ENCODE measurements around the gene ZHX3.

Gene ZHX3

DNA sequence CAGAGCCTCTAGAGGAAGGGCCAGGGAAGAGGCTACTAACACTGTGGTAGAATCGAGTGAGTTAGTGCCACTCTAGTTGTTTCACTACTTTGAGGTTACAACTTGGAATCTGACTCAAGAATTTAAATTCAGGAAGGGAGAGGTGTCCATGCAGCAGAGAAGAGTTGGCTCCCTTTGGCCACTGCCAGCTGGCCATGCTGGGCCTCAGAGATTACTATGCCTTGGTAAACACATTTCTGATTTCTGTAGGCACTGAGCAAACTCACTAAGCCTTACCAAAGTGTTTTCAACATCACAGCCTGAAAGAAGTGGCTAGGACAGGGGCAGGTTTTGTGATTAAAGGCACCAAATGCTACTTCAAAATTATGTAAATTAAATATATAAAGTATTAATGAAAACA, 61.9 kb downstream of the ZHX3 start:
- Histone ChIP-seq H3K4me2 (ENCODE audit: low read depth, low read length, poor library complexity, severe bottlenecking) (no peak overlapping the region), H3K36me3 (ENCODE audit: insufficient read depth, low read length) (no peaks in the 10 kb centered on the region), H3K9me2 (replicated peaks; ENCODE audit: low read depth, low read length) (no peaks in the 10 kb centered on the region), H4K20me1 (ENCODE audit: insufficient read depth, low read length, poor library complexity, severe bottlenecking) (no peaks in the 10 kb centered on the region), H3K9me3 (ENCODE audit: insufficient read depth, low read depth, low read length) (no peaks in the 10 kb centered on the region), H3K4me1 (ENCODE audit: insufficient read depth, low read length, poor library complexity, severe bottlenecking) (peaks cover 14% of the 10 kb centered on the region), H3K4me3 (ENCODE audit: low read length, poor library complexity, severe bottlenecking) (no peak overlapping the region), H3K79me2 (ENCODE audit: insufficient read depth, low read length) (no peaks in the 10 kb centered on the region; the same call in 1 of the 2 replicates), H3K9ac (ENCODE audit: low read depth, low read length, poor library complexity, severe bottlenecking) (no peak overlapping the region), H3F3A (ENCODE audit: low read depth) (no peaks in the 10 kb centered on the region), H2AFZ (ENCODE audit: low read length) (no peak overlapping the region), H3K27me3 (ENCODE audit: insufficient read depth, low read length, poor library complexity, severe bottlenecking) (no peaks in the 10 kb centered on the region)
- no peak for TF ChIP-seq EZH2phosphoT487 (IDR thresholded peaks at IDR 0.05; ENCODE audit: borderline replicate concordance)
- TF ChIP-seq, protein P1, sequence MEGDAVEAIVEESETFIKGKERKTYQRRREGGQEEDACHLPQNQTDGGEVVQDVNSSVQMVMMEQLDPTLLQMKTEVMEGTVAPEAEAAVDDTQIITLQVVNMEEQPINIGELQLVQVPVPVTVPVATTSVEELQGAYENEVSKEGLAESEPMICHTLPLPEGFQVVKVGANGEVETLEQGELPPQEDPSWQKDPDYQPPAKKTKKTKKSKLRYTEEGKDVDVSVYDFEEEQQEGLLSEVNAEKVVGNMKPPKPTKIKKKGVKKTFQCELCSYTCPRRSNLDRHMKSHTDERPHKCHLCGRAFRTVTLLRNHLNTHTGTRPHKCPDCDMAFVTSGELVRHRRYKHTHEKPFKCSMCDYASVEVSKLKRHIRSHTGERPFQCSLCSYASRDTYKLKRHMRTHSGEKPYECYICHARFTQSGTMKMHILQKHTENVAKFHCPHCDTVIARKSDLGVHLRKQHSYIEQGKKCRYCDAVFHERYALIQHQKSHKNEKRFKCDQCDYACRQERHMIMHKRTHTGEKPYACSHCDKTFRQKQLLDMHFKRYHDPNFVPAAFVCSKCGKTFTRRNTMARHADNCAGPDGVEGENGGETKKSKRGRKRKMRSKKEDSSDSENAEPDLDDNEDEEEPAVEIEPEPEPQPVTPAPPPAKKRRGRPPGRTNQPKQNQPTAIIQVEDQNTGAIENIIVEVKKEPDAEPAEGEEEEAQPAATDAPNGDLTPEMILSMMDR (conservative IDR thresholded peaks at IDR 0.05; ENCODE audit: low read length) = no peak

DNA sequence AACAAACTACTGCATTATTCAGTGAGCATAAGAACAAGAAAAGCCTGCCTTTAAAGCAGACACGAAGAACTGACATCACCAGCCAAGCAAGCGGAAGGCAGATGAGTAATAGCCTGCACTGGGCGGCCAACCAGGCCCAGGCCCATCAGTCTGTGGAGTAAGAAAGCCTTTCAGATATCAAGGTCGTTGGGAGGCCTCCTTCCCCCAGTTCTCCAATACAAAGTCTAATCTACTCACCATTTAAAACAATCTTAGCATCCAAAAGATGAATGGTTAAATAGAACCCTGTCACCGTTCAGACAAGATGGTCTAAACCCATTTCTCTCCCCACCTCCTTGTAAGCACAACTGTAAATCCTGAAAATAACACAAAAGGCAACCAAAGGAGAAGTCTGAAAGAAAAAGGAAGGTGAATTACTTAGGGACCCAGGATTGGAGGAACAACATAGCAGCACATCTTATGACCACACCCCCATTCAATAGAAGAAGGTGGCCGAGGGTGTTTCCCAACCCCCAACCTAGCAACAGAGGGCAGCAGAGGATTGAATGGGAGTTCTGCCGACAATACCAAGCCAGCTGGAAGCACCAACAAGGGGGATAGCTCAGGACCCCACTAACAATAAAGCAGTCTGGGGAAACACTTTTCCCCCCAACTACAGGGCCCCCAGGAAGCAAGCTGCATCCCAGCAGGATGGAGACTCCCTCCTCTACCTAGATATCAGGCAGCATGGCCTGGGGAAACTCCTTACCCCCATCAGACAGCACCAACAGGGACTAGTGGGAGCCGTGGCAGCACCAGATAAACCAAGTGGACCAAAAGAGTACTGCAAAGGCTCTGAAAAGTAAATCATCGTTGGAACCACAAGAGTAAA, 67.9 kb downstream of the ZHX3 start:
- Histone ChIP-seq H3F3A (ENCODE audit: low read depth) (no peaks in the 10 kb centered on the region), H3K27me3 (ENCODE audit: insufficient read depth, low read length, poor library complexity, severe bottlenecking) (no peaks in the 10 kb centered on the region), H3K4me3 (ENCODE audit: low read length, poor library complexity, severe bottlenecking) (no peak overlapping the region), H3K9me3 (ENCODE audit: insufficient read depth, low read depth, low read length) (no peaks in the 10 kb centered on the region), H3K4me1 (ENCODE audit: insufficient read depth, low read length, poor library complexity, severe bottlenecking) (peaks cover 64% of the 10 kb centered on the region), H3K9me2 (replicated peaks; ENCODE audit: low read depth, low read length) (no peaks in the 10 kb centered on the region), H4K20me1 (ENCODE audit: insufficient read depth, low read length, poor library complexity, severe bottlenecking) (no peaks in the 10 kb centered on the region), H3K36me3 (ENCODE audit: insufficient read depth, low read length) (no peaks in the 10 kb centered on the region), H3K9ac (ENCODE audit: low read depth, low read length, poor library complexity, severe bottlenecking) (no peak overlapping the region), H3K4me2 (ENCODE audit: low read depth, low read length, poor library complexity, severe bottlenecking) (no peak overlapping the region), H2AFZ (ENCODE audit: low read length) (no peak overlapping the region), H3K79me2 (ENCODE audit: insufficient read depth, low read length) (no peaks in the 10 kb centered on the region; the same call in 1 of the 2 replicates)
- TF ChIP-seq EZH2phosphoT487 (IDR thresholded peaks at IDR 0.05; ENCODE audit: borderline replicate concordance) = no peak
- TF ChIP-seq, protein P1 (conservative IDR thresholded peaks at IDR 0.05; ENCODE audit: low read length) = peak; percentile 53

DNA sequence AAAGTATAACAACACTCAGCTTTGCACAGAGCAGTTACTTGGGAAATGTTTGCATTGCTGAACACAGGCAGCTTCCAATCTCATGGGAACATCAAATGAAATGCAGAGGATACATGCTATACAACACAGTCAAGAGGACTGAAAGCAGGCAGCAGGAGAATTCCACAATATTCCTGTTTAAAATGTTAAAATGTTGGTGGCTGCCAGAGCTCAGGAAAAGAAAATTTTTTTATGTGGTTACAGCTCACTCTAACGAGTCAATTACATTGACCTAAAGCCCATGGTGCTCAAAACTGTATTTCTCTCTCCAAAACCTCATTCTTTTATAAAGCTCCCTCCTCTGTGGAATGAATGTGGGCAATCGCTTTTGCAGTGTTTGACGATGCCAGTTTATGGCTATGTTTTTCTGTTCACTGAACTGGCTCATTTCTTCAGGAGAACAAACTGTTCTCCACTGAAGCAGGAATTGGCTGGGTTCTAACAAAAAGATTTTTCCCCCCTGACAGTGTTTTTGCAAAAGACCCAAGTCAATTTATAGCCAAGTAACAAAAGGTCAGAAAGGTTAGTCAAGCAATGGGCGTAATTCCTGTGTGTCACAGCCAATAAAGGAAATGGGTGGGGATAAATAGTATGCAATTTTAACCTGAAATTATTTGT, 69.0 kb downstream of the ZHX3 start:
- H3K9me3 ChIP-seq (ENCODE audit: insufficient read depth, low read depth, low read length) = no peaks in the 10 kb centered on the region
- no peak overlapping the region for H2AFZ ChIP-seq (ENCODE audit: low read length)
- TF ChIP-seq, protein P1 (conservative IDR thresholded peaks at IDR 0.05; ENCODE audit: low read length) = no peak
- no peak for TF ChIP-seq EZH2phosphoT487 (IDR thresholded peaks at IDR 0.05; ENCODE audit: borderline replicate concordance)
- H3F3A ChIP-seq (ENCODE audit: low read depth) = no peaks in the 10 kb centered on the region
- no peaks in the 10 kb centered on the region; the same call in 1 of the 2 replicates for H3K79me2 ChIP-seq (ENCODE audit: insufficient read depth, low read length)
- no peaks in the 10 kb centered on the region for H3K9me2 ChIP-seq (replicated peaks; ENCODE audit: low read depth, low read length)
- H3K9ac ChIP-seq (ENCODE audit: low read depth, low read length, poor library complexity, severe bottlenecking) = peak overlapping the region; percentile 4
- H3K4me2 ChIP-seq (ENCODE audit: low read depth, low read length, poor library complexity, severe bottlenecking) = no peak overlapping the region
- H4K20me1 ChIP-seq (ENCODE audit: insufficient read depth, low read length, poor library complexity, severe bottlenecking) = no peaks in the 10 kb centered on the region
- H3K4me1 ChIP-seq (ENCODE audit: insufficient read depth, low read length, poor library complexity, severe bottlenecking) = peaks cover 75% of the 10 kb centered on the region
- no peaks in the 10 kb centered on the region for H3K27me3 ChIP-seq (ENCODE audit: insufficient read depth, low read length, poor library complexity, severe bottlenecking)
- H3K4me3 ChIP-seq (ENCODE audit: low read length, poor library complexity, severe bottlenecking) = no peak overlapping the region
- H3K36me3 ChIP-seq (ENCODE audit: insufficient read depth, low read length) = no peaks in the 10 kb centered on the region
